Common myeloid progenitor, CD34-positive (primary cell): ENCODE results near the gene SIGLEC1.

ENCODE experiments used
- CTCF ChIA-PET: fragments of 350-600 bp; sonication (Branson Sonifier 250); formaldehyde crosslinking; loops from one replicate; lab custom pipeline; 2021; ENCODE audit warnings: antibody characterized with exemption; lab: Charles Lee
- POLR2A ChIA-PET: fragments of 350-600 bp; sonication (Branson Sonifier 250); formaldehyde crosslinking; loops from one replicate; lab custom pipeline; 2021; ENCODE audit warnings: antibody characterized with exemption; lab: Charles Lee
- DNase-seq, 3 donors: peaks; one replicate each; pipeline versions ENCODE4 v3.0.0 to v3.0.0-alpha.2; 2013
- H3K27ac ChIP-seq, 2 experiments: 1 replicate in 1 of 2; 2 replicates in 1 of 2; pipeline ENCODE4 v1.7.0; 2013; ENCODE audit warnings: inconsistent platforms in 2 of 2, low read length in 2 of 2, mild to moderate bottlenecking in 2 of 2, low read depth in 1 of 2, moderate library complexity in 1 of 2; ENCODE audit not compliant: severe bottlenecking in 2 of 2, insufficient read depth in 1 of 2, poor library complexity in 1 of 2
- H3K27me3 ChIP-seq, 5 experiments: replicated peaks in 2 of 5; 1 replicate in 3 of 5; 2 replicates in 2 of 5; pipeline versions ENCODE4 v1.6.1 to v1.7.0; 2013; ENCODE audit warnings: low read length in 4 of 5, mild to moderate bottlenecking in 2 of 5, moderate library complexity in 2 of 5, inconsistent platforms in 1 of 5; ENCODE audit not compliant: insufficient read depth in 5 of 5, control insufficient read depth in 4 of 5
- H3K36me3 ChIP-seq, 4 experiments: 1 replicate in 2 of 4; 2 replicates in 2 of 4; pipeline versions ENCODE4 v1.6.1 to v1.7.0; 2013; ENCODE audit warnings: low read length in 3 of 4, control low read depth in 1 of 4, mild to moderate bottlenecking in 1 of 4; ENCODE audit not compliant: control insufficient read depth in 4 of 4, insufficient read depth in 4 of 4
- H3K4me1 ChIP-seq, 4 experiments: 1 replicate in 3 of 4; 2 replicates in 1 of 4; pipeline versions ENCODE4 v1.6.1 to v1.7.1; 2013; ENCODE audit warnings: low read length in 3 of 4, mild to moderate bottlenecking in 3 of 4, control low read depth in 1 of 4, inconsistent platforms in 1 of 4, moderate library complexity in 1 of 4; ENCODE audit not compliant: control insufficient read depth in 4 of 4, insufficient read depth in 4 of 4; ENCODE audit errors: control extremely low read depth in 1 of 4
- H3K4me3 ChIP-seq, 7 experiments: 1 replicate in 4 of 7; 2 replicates in 3 of 7; pipeline versions ENCODE4 v1.5.1 to v1.7.0; 2013; ENCODE audit warnings: mild to moderate bottlenecking in 7 of 7, low read length in 6 of 7, moderate library complexity in 6 of 7, inconsistent platforms in 2 of 7, low read depth in 2 of 7, control low read depth in 1 of 7; ENCODE audit not compliant: insufficient read depth in 4 of 7, control insufficient read depth in 1 of 7; ENCODE audit errors: extremely low read depth in 1 of 7
- H3K9me3 ChIP-seq, 5 experiments: 1 replicate in 4 of 5; 2 replicates in 1 of 5; pipeline versions ENCODE4 v1.6.1 to v1.7.1; 2013; ENCODE audit warnings: low read length in 4 of 5, mild to moderate bottlenecking in 2 of 5, inconsistent platforms in 1 of 5, low read depth in 1 of 5, moderate library complexity in 1 of 5; ENCODE audit not compliant: control insufficient read depth in 4 of 5, insufficient read depth in 2 of 5; ENCODE audit errors: control extremely low read depth in 1 of 5
- WGBS: methylation state at CpG from one replicate; pipeline ENCODE4 v1.1.5; 2013; ENCODE audit not compliant: insufficient coverage; 5-methylcytosine and 5-hydroxymethylcytosine counted together

The SIGLEC1 gene

DNA sequence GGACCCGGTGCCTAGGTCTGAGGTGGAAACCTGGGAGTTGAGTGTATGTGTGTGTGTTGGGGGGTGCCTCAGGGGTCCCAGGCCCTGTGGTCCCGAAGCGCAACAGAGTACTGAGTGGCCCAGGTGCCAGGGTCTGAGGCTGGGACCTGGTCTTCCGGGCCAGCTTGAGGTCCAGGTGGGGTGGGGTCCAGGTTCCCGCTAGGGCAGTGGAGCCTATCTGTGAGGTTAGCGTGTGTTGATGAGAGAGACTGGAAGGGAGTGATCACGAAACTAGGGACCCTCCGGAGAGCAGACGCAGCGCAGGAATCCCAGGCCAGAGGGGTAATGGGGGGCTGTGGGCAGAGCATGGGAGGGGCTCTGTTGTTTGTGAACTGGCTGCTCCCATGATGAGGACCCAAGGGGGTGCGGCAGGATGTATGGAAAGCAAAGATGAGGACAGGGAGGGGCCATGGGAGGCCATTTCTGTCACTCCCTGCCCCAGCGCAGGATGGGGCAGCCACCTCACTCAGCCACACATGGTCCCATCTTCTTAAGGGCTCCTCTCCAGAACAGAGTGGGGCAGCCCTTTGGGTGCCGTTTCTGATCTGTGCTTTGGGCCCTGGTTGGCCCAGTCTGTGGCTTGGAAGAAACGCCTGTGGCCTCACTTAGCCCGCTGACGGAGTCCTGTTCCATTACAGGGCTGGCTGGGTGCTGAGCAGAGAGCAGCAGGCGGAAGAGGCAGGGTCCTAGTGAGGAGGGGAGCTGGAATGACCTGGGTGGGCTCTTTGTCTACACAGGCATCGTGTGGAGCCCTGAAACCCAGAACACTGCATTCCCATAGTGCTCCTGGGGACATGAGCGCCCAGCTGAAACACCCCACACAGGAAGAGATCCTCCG, 21.0 kb upstream of the SIGLEC1 start:
- no peak for DNase-seq
- no peak overlapping the region for H3K27ac ChIP-seq
- H3K9me3 ChIP-seq: no peaks in the 10 kb centered on the region
- H3K4me1 ChIP-seq: peaks cover 0 to 6% (median 2%) of the 10 kb centered on the region in 4 experiments
- peaks cover 0 to 38% (median 16%) of the 10 kb centered on the region in 5 experiments for H3K27me3 ChIP-seq
- CTCF ChIA-PET: interaction anchor here (1.1 kb wide), 1 partner anchor 23 kb away, joined by 3 read pairs; no protein-coding TSS in a partner anchor
- 96% methylated on average over 16 of the region's 20 CpGs for WGBS
- POLR2A ChIA-PET: no interaction called here
- H3K4me3 ChIP-seq: no peak overlapping the region
- H3K36me3 ChIP-seq: no peaks in the 10 kb centered on the region

GRCh38 chr20:3732327-3733118, 20.1 kb upstream of the SIGLEC1 start, which contains the start of gene HSPA12B:
Gene HSPA12B, plus strand, starts transcription at chr20:3732685. Its CDS starts 5,990 bp downstream, at chr20:3738675.
- H3K9me3 ChIP-seq: no peaks in the 10 kb centered on the region
- POLR2A ChIA-PET: no interaction called here
- peak in 2 of 3 donors; percentile 38 to 43 for DNase-seq
- no peaks in the 10 kb centered on the region for H3K36me3 ChIP-seq
- CTCF ChIA-PET: interaction anchor here (1.0 to 2.3 kb wide), 2 partner anchors 16 to 28 kb away, joined by 3 to 5 read pairs; no protein-coding TSS in a partner anchor
- peaks cover 3 to 46% (median 16%) of the 10 kb centered on the region in 5 experiments for H3K27me3 ChIP-seq
- H3K4me1 ChIP-seq: peaks cover 0 to 6% (median 2%) of the 10 kb centered on the region in 4 experiments
- 10% methylated on average over 49 of the region's 67 CpGs for WGBS
- no peak within 1 kb of the TSS for H3K27ac ChIP-seq
- H3K4me3 ChIP-seq: peak within 1 kb of the TSS in 2 of 7 experiments; percentile 16 to 32

DNA sequence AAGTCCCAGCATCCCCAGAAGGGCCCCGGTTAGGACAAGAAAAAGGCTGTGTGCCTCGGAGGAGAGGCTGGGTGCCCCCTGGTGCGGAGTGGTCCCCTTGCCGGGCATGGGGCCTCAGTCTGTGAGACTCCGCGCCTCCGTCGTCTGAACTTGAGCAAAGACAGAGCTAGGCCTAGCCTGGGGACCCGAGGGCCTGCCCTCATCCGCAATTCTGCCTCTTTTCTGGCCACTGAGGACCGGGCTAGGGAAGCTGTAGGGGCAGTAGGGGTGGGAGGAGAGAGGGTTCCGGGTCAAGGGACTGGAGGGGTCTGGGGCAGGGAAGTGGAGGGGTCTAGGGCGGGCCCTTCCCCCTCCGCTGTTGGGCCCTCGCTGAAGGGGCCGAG, 19.5 kb upstream of the SIGLEC1 start:
- Histone ChIP-seq H3K9me3 (no peaks in the 10 kb centered on the region), H3K27me3 (peaks cover 3 to 52% (median 16%) of the 10 kb centered on the region in 5 experiments), H3K4me3 (no peak overlapping the region), H3K27ac (no peak overlapping the region), H3K4me1 (peaks cover 0 to 6% (median 2%) of the 10 kb centered on the region in 4 experiments), H3K36me3 (no peaks in the 10 kb centered on the region)
- WGBS: 91% methylated on average over 10 of the region's 16 CpGs
- ChIA-PET POLR2A (no interaction called here), CTCF (interaction anchor here (1.0 to 2.3 kb wide), 2 partner anchors 17 to 29 kb away, joined by 3 to 5 read pairs; no protein-coding TSS in a partner anchor)
- DNase-seq: no peak

- H3K9me3 ChIP-seq: no peaks in the 10 kb centered on the region
- CTCF ChIA-PET: interaction anchor here (0.5 to 2.3 kb wide), 5 partner anchors 12 to 90 kb away, joined by 3 to 8 read pairs (median 3); no protein-coding TSS in a partner anchor
- POLR2A ChIA-PET: no interaction called here
- H3K27me3 ChIP-seq: peaks cover 3 to 55% (median 16%) of the 10 kb centered on the region in 5 experiments
- no peaks in the 10 kb centered on the region for H3K36me3 ChIP-seq
- no peak overlapping the region for H3K27ac ChIP-seq
- no peak for DNase-seq
- H3K4me1 ChIP-seq: peaks cover 0 to 6% (median 2%) of the 10 kb centered on the region in 4 experiments
- no peak overlapping the region for H3K4me3 ChIP-seq
- 95% methylated on average over 7 of the region's 12 CpGs for WGBS
Measured at GRCh38 chr20:3730803-3731672, 18.6 kb upstream of the SIGLEC1 start.

DNA sequence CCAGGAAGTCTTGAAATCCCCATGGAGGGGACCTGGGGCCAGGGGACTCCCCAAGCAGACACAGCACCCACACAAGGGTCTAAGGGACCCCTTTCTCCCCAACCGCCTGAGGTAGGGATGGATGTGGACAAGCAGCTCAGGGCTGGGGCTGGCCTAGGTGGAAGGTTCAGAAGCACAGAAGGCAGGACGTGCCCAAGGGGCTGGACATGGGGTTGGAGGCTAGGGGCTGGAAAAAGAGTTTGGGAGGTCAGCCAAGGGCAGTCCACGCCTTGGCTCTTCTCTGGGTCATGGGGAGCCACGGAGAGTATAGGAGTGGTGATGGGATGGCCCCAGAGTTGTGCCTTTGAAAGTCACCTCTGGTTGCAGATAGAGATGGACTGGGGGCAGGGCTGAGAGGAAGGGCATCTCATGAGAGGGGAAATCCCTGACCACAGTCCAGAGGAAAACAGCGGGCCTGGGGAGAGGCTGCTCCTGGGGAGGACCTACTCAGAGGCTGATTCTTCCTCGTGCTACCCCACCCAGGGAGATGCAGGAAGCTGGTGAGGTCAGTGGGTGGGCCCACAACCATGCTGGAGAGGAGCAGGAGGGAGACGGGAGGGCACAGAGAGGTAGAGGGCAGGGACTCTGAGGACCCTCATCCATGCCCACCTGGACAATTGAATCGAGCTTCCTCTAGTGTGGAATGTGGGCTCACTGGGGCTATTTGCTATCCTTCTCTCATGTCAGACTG, 17.6 kb upstream of the SIGLEC1 start:
- WGBS: 86% methylated on average over 6 of the region's 8 CpGs
- H3K4me3 ChIP-seq: no peak overlapping the region
- no peaks in the 10 kb centered on the region for H3K36me3 ChIP-seq
- POLR2A ChIA-PET: no interaction called here
- H3K9me3 ChIP-seq: no peaks in the 10 kb centered on the region
- H3K27me3 ChIP-seq: peaks cover 3 to 59% (median 14%) of the 10 kb centered on the region in 5 experiments
- no peak overlapping the region for H3K27ac ChIP-seq
- H3K4me1 ChIP-seq: peaks cover 0 to 6% (median 2%) of the 10 kb centered on the region in 4 experiments
- CTCF ChIA-PET: interaction anchor here (1.3 to 2.1 kb wide), 2 partner anchors 19 to 21 kb away, joined by 5 to 8 read pairs; no protein-coding TSS in a partner anchor
- DNase-seq: no peak

DNA sequence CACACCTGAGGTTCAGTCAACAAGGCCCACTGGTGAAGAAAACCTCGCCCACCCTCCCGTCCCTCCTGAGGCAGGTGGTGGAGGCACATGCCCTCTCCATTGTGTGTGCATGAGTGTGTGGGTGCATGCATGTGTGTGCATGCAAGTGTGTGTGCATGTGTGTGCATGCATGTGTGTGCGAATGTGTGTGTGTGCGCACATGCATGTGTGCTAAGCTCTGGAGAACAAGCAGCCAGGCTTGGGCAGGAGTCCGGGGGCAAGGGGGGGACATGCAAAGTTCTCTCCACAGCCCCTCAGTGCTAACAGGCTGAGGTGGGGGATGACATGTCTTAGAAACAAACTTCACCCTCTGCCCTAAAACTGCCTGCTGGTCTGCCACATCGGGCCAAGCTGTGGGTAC, 17.0 kb upstream of the SIGLEC1 start:
- ChIA-PET POLR2A (no interaction called here), CTCF (interaction anchor here (1.3 kb wide), 1 partner anchor 19 kb away, joined by 5 read pairs; no protein-coding TSS in a partner anchor)
- no peak overlapping the region for H3K4me3 ChIP-seq
- 92% methylated on average over 6 of the region's 6 CpGs for WGBS
- H3K27ac ChIP-seq: no peak overlapping the region
- peaks cover 0 to 6% (median 2%) of the 10 kb centered on the region in 4 experiments for H3K4me1 ChIP-seq
- DNase-seq: no peak
- H3K27me3 ChIP-seq: peaks cover 3 to 59% (median 14%) of the 10 kb centered on the region in 5 experiments
- no peaks in the 10 kb centered on the region for H3K36me3 ChIP-seq
- H3K9me3 ChIP-seq: peaks cover 0 to 2% (median 0%) of the 10 kb centered on the region in 5 experiments
